Measurements from ENCODE around the gene MEIG1.
"Not testable (repeated sequence)": the region's sequence is repeated elsewhere in the genome, so short reads cannot be mapped to it uniquely, and the experiment has no call there.

MEIG1 gene

GRCh38 chr10:14959221-14960057 lies at the start of gene MEIG1:
Gene MEIG1 (plus strand): TSS chr10:14959388. CDS start chr10:14966469, 7,081 bp downstream.
- peak; percentile 98 for DNase-seq (ENCODE audit: low read depth, low spot score)

- DNase-seq (ENCODE audit: low read depth, low spot score), result no peak
Measured at GRCh38 chr10:14910953-14911352, 48.2 kb upstream of the MEIG1 start.

DNA sequence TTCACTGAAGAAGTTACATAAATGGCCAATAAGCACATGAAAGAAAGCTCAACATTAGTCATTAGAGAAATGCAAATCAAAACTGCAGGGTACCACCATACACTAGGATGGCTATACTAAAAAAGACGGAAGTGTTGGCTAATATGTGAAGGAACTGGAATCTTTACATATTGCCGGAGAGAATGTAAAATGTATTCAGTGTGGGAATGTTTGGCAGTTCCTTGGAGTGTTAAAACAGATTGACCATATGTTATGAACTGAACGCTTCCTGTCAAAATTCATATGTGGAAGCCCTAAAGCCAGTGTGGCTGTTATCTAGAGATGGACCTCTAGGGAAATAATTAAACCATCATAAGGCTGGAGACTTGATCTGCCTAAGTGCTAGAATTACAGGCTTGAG lies 47.4 kb upstream of the MEIG1 start:
- DNase-seq (ENCODE audit: low read depth, low spot score), result no peak

GRCh38 chr10:14916600-14916999 lies 42.6 kb upstream of the MEIG1 start:
- DNase-seq (ENCODE audit: low read depth, low spot score), result no peak

GRCh38 chr10:14917827-14918226 lies 41.4 kb upstream of the MEIG1 start:
- no peak for DNase-seq (ENCODE audit: low read depth, low spot score)

DNA sequence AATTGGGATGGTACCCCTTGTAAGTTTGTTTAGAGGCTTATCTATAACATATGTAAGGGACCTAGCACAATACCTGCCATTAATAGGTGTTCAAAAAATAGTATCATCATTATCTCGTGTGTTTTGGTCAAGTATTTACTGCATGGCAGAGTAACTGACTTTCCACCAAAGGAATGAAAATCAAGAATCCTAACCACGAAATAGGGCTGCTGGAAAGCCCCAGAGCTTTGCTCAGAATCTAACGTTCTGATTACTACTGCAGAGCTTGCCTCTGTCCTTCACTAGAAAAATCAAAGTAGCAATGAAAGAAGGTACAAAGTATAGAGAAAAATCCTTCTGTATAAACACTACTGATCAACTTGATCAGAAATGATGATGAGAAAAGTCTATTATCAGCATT lies 40.2 kb upstream of the MEIG1 start:
- DNase-seq (ENCODE audit: low read depth, low spot score), result no peak

DNA sequence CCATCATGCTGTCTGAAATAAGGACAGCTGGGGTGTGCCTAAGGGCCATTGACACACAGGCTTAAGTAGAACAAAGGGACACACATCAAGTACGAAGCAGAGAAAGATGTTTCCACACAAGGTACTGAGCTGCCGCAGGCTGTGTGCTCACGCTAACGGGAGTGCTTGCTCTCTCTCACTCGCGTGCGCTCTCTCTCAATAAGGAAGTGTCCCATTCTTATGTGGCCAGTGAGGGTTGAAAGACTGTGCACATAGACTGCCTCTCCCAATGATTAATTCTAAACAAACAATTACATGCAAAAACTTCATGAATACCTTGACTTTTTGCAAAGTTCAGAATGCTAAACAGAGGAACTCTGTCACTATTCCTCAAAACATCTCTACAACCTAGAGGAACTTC lies 35.2 kb upstream of the MEIG1 start:
- DNase-seq (ENCODE audit: low read depth, low spot score), result no peak

GRCh38 chr10:14925268-14925667 lies 33.9 kb upstream of the MEIG1 start:
- DNase-seq (ENCODE audit: low read depth, low spot score), result no peak

DNA sequence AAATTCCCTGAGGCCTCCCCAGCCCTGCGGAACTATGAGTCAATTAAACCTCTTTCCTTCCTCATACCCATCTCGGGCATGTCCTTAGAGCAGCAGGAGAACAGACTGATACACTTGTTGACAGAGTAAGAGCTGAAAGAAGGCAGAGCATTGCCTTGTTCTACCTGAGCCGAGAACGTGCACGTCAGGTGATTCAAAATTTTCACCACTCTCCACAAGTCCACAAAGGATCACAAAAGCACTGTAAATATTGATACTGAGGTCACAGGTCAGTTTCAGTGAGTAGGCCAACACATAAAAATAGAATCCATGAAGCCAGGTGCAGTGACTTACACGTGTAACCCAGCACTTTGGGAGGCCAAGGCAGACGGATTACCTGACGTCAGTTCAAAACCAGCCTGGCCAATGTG lies 33.1 kb upstream of the MEIG1 start:
- no peak for DNase-seq (ENCODE audit: low read depth, low spot score)

DNA sequence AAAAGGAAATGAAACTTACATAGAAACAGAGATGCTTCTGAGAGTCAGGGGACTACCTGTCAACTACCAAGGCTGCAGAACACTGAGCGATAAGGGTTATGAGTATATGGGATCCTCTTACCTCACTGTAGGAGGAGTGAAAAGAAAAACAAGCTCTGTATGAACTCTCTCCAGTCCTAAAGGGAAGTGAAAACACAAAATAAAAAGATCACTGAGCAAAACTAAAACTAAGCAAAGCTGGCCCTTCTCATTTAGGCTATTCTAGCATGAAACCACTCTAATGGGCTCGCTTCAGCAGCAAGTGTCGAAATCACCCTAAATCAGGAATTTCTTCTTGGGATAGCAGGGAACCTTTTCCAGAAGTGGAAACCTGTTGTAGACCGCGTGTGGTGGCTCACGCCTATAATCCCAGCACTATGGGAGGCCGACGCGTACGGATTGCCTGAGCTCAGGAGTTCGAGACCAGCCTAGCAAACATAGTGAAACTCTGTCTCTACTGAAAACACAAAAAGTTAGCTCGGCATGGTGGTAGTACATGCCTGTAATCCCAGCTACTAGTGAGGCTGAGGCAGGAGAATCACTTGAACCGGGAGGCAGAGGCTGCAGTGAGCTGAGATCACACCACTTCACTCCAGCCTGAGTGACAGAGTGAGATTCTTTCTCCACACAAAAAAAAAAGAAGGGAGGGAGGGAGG lies 32.3 kb upstream of the MEIG1 start:
- no peak for DNase-seq (ENCODE audit: low read depth, low spot score)

- no peak for DNase-seq (ENCODE audit: low read depth, low spot score)
Measured at GRCh38 chr10:14930610-14931009, 28.6 kb upstream of the MEIG1 start.

DNA sequence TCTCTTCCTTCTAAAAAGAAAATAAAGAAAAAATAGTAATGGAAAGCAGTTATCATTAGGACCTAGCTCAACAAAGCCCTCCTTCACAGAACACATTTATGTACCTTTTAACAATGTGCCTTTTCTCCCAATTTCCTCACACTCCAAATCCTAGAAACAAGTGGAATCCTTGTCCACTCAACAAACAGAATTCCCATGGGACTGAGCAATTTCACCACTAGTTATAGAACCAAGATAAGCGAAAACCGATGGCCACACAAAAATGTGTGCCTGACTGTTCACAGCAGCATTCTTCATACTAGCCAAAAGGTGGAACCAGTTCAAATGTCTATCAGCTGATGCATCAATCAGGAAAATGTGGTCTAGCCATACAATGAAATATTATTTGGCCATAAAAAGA lies 22.6 kb upstream of the MEIG1 start:
- DNase-seq (ENCODE audit: low read depth, low spot score), result no peak

GRCh38 chr10:14938971-14939370 lies 20.2 kb upstream of the MEIG1 start:
- not testable (repeated sequence) for DNase-seq (ENCODE audit: low read depth, low spot score)

DNA sequence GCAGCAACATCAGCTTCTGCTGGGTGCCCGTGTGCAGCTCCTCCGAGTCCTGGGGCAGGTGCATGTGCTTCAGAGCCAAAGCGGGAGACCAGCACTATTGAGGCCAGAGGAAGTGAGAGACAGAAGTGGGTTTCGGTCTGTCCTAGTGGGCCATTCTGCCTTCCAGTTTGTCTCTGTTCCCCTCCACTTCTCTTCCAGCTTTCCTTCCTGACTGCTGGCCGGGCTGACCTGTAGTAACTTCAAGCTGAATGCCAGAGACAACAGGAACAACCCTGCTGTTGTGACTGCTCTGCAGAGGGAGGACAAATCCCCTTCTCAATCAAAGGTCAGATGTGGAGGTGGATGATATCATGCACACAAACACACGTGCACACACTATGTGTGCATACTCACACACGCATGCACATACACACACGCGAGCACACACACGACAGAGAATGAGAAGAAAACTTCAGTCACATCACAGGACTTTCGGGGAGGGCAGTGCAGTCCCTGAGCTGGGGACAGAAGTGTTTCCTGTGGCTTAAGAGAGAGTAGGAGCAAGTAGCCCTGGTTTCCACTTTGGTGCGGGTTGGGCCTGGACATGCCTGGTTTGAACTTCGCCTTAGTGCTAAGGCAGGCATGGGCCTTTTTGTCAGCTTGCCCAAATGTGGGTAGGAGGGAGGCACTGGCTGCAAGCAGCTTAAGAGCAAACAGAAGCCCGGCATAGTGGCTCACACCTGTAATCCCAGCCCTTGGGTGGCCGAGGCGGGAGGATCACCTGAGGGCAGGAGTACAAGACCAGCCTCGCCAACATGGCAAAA lies 16.8 kb upstream of the MEIG1 start:
- not testable (repeated sequence) for DNase-seq (ENCODE audit: low read depth, low spot score)

GRCh38 chr10:14942950-14943338 lies 16.2 kb upstream of the MEIG1 start:
- not testable (repeated sequence) for DNase-seq (ENCODE audit: low read depth, low spot score)

GRCh38 chr10:14945108-14945507 lies 14.1 kb upstream of the MEIG1 start:
- no peak for DNase-seq (ENCODE audit: low read depth, low spot score)

GRCh38 chr10:14947268-14947667 lies 11.9 kb upstream of the MEIG1 start:
- DNase-seq (ENCODE audit: low read depth, low spot score), result no peak

DNA sequence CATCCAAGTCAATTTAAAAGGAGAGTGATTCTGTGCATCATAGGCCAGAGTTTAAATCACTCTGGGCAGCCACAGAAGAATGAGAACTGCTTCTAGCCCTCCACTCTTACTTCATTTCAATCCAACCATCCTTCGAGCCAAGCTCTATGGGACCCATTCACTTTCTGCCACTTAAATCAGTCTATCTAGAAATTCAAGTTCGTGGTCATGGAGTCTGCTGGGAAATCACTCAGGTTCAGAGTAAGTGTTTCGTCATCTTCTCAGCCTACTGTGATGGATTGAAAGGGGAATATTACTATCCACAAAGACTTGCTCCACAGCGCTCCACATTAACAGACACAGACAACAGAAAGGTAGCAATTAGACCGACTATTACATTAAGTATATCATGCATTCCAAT lies 9.9 kb upstream of the MEIG1 start:
- no peak for DNase-seq (ENCODE audit: low read depth, low spot score)

DNA sequence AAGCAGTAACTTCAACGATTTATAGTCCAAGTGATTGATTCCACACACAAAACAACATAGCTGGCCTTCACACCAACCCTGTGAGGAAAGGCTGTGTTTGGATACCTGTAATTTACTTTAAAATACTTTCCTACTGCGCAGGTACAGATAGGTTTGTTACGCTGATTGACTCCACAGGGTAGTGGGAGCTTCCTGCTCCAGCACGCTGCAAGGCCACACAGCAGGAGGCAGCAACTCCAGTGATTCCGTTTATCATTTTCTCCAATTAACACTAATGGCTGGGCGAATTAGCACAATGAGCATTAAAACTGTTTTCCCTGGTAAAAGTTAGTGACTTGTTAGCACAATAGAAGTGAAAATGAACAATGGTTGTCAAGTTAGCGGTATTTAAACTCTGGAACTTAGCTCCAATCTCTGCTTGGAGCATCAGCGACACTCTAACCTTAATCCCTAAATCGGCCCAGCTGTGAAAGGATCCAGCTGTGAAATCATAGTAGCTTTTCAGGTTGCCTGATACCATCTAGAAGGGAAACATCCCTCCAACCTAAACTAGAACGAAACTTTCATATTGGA lies 6.3 kb upstream of the MEIG1 start:
- DNase-seq (ENCODE audit: low read depth, low spot score), result peak; percentile 50

- DNase-seq (ENCODE audit: low read depth, low spot score), result no peak
Measured at GRCh38 chr10:14953424-14954000, 5.7 kb upstream of the MEIG1 start.

DNA sequence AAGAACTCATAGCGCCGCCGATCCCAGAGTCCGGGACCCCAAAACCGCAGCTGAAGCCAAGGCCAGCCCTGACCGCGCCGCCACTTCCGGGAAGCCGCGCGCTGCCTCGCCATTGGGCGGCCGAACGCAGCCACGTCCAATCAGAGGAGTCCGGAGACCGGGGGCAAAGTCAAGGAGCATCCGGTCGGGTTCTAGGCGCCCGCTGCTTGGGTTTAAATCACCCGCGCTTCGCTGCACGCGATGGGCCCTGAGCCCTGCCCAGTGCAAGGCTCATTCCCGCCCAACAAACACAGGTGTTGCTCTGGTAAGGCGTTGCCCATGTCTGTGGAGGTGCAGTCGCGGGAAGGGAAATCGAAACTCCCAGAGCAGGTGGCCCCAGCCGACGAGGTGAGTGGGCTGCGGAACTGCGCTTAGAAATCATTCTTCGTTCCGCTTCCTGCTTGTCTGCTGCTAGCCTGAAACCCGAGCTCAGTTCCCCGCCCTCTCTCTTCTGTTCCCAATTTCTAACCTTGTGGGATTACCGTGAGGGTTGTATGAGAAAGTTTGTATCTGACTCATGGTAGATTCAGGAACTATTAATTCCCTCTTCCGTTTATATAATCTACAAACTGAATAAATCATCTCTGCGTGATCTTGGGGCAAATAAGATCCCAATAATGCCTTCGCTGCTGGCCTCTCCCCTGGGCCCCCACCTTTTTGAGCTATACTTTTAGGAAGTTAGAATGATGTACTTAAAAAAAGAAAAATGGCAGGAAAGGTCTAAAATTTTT lies 5.0 kb upstream of the MEIG1 start, which contains the start of gene DCLRE1C:
Gene DCLRE1C (minus strand): TSS at position 96 of the 770 bp plus-strand sequence. CDS start 86 bp downstream, at position 10.
- DNase-seq (ENCODE audit: low read depth, low spot score), result peak; percentile 92
